Measurements from ENCODE around the gene JMJD8.

DNA sequence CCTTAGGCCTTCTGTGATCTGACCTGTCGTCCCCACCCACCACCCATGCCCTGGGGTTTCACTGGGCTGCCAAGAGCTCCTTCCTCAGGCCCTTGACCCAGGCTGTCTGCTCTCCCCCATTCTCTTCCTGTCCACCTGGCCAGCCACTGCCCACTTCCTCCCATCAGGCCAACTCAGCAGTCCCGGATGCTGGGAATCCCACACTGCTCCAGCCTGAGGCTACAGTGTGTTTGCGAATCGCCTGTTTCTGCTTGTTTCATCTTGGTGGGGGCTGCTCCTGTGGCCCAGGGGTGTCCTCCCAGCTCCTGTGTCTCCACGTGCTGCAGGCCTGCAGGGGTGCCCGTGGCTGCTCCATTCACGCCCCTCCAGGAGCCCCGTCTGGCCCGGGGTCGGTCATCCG is 29.9 kb upstream of the JMJD8 start:
- TF ChIP-seq, protein P1, sequence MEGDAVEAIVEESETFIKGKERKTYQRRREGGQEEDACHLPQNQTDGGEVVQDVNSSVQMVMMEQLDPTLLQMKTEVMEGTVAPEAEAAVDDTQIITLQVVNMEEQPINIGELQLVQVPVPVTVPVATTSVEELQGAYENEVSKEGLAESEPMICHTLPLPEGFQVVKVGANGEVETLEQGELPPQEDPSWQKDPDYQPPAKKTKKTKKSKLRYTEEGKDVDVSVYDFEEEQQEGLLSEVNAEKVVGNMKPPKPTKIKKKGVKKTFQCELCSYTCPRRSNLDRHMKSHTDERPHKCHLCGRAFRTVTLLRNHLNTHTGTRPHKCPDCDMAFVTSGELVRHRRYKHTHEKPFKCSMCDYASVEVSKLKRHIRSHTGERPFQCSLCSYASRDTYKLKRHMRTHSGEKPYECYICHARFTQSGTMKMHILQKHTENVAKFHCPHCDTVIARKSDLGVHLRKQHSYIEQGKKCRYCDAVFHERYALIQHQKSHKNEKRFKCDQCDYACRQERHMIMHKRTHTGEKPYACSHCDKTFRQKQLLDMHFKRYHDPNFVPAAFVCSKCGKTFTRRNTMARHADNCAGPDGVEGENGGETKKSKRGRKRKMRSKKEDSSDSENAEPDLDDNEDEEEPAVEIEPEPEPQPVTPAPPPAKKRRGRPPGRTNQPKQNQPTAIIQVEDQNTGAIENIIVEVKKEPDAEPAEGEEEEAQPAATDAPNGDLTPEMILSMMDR (IDR thresholded peaks at IDR 0.05 in 2 of 3, conservative IDR thresholded peaks at IDR 0.05 in 1 of 3; ENCODE audit: insufficient read depth in 2 of 3, low read depth in 1 of 3, low read length in 3 of 3): no peak
- TF ChIP-seq, protein P2, sequence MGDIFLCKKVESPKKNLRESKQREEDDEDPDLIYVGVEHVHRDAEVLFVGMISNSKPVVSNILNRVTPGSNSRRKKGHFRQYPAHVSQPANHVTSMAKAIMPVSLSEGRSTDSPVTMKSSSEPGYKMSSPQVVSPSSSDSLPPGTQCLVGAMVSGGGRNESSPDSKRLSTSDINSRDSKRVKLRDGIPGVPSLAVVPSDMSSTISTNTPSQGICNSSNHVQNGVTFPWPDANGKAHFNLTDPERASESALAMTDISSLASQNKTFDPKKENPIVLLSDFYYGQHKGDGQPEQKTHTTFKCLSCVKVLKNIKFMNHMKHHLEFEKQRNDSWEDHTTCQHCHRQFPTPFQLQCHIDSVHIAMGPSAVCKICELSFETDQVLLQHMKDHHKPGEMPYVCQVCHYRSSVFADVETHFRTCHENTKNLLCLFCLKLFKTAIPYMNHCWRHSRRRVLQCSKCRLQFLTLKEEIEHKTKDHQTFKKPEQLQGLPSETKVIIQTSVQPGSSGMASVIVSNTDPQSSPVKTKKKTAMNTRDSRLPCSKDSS (IDR thresholded peaks at IDR 0.05; ENCODE audit: low read depth, partially characterized antibody): no peak
- TF ChIP-seq TOE1 (IDR thresholded peaks at IDR 0.05; ENCODE audit: borderline replicate concordance) (no peak), TOE1 (CRISPR knock-in tag; IDR thresholded peaks at IDR 0.05; ENCODE audit: borderline replicate concordance, low read depth) (no peak), CHCHD3 (CRISPR knock-in tag; IDR thresholded peaks at IDR 0.05) (no peak), YY1 (IDR thresholded peaks at IDR 0.05; ENCODE audit: borderline replicate concordance in 1 of 3, control insufficient read depth in 1 of 3, extremely low read depth in 1 of 3, insufficient read depth in 3 of 3, insufficient read length in 1 of 3, insufficient replicate concordance in 2 of 3, low read depth in 1 of 3, low read length in 2 of 3) (no peak), CBX2 (IDR thresholded peaks at IDR 0.05; ENCODE audit: insufficient read depth, low read length, poor library complexity, severe bottlenecking) (no peak), SMC3 (conservative IDR thresholded peaks at IDR 0.05; ENCODE audit: insufficient read depth, low read depth, low read length) (no peak)

All from K562 (cell line).